Fibroblast of skin of right quadriceps (primary cell): ENCODE results near the gene RUNX3.
"Not testable (repeated sequence)": the region's sequence is repeated elsewhere in the genome, so short reads cannot be mapped to it uniquely, and the experiment has no call there.

Experiments
- DNase-seq: peaks from one replicate; pipeline ENCODE4 v3.0.0-alpha.2; 2013

RUNX3 gene

DNA sequence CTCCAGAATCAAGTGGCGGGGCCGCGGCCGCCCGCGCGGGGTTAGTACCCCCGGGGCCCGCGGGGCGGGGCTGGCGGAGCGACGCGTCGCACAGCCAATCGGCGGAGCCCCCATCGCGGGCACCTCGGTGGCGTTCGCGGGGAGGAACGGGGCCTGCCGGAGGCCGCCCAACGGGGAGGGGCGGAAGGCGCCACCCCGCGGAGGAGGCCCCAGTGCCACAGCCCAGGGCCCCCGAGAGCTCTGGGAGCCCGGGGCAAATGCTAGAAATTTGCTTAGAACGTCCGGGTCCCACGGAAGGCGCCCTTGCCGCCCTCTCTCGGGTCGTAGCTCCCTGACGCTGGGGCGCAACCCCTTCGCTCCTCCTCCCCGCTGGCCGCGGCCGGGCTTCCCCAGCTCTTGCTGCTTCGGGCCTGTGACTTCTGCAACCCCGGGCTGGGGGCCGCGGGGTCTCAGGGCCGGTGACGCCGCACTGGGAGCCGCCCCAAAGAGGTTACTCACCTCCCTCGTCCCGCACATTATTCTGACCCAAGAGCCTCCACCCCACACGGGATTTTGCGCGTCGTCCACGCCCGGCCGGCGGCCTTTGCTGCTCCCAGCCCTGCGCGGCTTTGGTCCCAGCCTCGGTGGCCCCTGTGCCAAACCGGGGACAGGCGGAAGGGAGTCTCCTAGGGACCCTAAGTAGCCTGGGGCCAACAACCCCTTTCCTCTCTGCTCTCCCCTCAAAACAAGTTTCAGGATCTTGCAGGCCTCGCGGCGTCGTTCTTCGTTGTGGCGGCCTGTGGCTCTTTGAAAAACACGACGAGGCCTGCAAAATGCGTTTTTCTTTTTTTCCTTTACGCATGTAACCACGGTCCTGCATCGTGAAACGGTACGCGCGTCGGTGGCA lies at the start of gene RUNX3:
Gene RUNX3, minus strand, starts transcription at position 17 of the 886 bp plus-strand sequence. CDS start 408 bp downstream, outside the sequence.
- peak; percentile 72 for DNase-seq

DNA sequence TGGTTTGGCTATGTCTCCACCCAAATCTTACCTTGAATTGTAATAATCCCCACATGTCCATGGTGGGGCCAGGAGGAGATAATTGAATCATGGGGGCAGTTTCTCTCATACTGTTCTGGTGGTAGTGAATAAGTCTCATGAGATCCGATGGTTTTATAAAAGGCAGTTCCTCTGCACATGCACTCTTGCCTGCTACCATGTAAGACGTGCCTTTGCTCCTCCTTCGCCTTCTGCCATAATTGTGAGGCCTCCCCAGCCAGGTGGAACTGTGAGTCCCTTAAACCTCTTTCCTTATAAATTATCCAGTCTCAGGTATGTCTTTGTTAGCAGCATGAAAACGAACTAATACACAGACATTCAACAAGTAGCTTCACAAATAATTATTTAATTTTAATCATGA lies 49.2 kb upstream of the RUNX3 start:
- not testable (repeated sequence) for DNase-seq

DNA sequence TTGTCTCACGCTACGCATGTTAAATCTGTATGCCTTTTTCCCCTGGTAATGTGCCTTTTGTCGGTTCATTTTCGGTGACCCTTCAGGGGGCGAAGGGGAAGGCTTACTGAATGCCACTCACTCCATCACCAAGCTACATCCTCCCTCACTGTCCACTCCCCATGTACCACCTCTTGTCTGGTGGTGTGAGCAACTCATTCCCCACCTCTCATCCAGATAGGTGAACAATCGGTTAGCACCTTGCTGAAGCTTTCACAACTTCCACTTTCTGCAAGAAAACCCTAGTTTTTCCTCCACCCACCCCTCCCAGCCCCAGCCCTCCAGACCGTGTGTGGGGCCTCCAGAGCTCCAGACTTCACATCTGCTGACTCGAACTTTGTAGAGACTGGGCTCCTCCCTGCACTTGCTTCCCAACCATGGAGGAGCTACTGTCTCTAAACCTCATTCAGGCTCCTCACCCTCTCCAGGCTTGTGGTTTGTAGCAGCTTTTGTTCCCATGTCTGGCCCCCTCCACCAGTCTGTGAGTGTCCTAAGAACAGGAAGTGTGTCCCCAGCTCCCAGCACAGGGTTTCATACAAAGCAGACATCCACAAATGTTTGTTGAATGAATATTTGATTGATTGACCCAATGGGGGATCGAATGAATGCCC lies 48.4 kb upstream of the RUNX3 start:
- DNase-seq = no peak

DNA sequence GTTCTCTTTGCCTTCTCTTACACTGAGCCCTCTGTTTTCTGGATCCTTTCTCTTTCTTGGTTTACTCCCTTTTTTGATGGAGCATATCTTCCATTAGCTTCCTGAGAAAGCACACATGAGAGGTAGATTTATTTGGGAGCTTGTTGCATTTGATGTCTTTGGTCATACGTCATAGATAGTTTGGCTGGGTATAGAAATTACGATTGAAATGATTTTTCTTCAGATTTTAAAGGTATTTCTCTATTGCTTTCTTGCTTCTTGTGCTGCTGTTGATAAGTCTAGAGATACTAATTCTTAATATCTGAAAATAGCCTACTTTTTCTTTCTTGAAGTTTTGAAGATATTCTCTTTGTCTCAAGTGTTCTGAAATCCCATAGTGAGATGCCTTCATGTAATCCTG lies 45.3 kb upstream of the RUNX3 start:
- DNase-seq = no peak

DNA sequence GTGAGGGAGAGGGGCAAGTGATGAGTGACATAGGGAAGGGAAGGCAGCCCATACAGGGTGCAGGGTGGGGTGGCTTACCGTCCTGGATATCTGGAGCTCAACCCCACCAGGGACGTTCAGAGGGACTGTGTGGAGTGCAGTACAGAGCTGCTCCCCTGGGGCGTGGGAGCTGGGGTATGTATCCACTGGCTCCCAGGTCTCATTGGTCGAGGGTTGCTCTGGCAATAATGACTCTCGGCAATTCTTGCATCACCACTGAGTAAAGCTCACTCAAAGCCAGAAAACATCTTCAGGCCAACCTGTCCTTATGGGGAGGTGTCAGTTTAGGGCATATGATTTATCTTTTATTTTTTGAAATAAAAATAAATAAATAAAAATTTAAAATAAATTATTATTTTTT lies 43.2 kb upstream of the RUNX3 start:
- DNase-seq = no peak

DNA sequence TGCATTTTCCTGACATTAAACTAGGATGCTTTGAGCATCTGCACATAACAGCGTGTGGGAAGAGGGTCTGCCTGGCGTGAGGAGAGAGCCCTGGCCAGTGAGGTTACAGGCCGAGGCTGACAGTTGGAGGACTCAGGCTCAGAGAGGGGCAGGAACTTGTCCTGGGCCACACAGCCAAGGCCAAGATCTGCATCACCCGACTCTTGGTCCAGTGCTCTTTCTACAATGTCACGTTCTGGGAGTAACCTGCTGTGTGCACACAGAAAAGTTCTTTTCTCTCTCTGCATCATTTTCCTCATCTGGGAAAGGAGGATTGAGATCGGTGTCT lies 42.8 kb upstream of the RUNX3 start:
- no peak for DNase-seq

DNA sequence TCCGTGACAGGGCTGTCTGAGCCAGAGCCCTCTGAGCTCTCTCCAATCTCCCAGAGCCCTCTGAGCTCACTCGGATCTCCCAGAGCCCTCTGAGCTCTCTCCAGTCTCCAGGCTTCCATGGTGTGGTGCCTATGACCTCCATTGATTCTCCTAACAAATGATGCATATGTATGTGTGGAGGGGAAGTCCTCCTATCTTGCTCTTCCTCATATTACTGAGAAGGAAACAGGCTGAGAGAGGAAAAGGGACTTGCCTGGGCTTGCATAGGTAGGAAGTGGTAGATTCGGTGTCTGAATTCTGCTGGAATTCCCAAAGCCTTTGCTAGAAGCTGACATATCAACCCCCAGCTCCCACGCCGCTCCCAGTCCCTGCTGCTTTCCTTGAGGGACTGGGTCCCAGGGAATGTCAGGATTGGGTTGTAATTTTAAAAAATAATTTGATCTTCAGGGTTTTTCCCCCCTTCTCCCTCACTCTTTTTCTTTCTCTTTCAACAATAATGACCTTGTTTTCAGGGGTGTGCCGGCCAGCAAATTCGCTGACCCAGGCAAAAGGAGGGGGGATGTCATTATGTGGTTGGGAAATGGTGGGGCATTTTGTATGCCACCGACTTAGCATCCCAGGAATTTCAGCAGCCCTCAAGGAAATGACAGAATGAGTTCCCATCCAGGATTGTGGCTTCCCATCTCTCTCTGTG lies 42.3 kb upstream of the RUNX3 start:
- DNase-seq = no peak

DNA sequence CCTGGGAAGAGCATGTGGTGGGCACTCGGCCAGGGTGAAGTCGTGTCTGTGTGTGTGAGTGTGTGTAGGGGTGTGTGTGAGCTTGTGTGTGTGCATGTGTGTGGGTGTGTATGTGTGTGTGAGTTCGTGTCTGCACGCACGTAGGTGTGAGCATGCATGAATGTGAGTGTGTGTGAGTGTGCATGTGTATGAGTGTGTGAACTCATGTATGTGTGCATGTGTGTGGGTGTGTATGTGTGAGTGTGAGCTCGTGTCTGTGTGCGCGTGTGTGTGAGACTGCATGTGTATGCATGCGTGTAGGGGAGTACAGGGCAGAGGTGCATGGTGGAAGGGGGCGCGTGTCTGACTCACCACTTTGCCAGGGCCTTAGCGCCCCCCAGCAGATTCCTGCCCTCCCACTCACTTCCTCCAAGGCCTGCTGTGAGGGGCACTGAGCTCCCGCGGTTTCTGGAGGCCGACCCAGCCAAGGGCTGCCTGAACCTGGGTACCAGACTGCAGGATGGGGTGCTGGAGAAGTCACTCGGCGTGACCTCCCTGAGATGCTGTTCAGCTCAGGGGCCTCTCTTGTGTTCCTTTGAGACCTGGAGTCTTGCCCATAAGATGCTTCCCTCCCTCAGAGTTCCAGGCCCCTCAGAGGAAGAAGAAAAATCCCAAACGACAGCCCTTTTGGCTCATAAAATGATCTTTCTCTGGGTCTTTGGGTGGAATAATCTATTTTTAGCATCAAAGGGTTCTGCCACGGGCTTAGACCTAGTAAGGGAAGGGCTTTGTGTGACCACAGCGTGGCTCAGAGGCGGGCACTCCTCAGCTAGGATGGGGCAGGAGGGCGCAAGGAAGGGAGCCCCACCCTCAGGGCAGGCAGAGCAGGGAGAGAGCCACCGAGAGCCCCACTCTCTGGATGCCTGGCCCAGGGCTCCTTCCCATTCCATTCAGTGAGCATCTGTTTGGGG lies 41.1 kb upstream of the RUNX3 start:
- peak; percentile 52 for DNase-seq

DNA sequence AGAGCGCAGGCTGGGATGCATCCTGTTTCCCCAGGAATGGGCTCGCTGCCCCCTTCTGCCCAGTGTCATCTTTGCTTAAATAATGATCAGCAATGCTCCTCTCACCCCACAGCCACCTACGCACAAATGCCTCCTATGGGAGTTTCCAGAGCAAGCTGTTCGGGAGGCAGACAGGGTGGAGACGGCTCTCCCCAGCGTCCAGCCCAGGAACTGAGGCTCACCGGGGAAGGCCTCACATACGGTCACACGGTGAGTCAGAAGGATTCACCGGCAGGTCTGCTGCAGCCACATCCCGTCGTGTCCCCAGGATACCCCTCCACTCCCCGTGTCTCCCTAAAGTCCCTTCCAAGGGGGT lies 40.3 kb upstream of the RUNX3 start:
- DNase-seq = peak; percentile 68

DNA sequence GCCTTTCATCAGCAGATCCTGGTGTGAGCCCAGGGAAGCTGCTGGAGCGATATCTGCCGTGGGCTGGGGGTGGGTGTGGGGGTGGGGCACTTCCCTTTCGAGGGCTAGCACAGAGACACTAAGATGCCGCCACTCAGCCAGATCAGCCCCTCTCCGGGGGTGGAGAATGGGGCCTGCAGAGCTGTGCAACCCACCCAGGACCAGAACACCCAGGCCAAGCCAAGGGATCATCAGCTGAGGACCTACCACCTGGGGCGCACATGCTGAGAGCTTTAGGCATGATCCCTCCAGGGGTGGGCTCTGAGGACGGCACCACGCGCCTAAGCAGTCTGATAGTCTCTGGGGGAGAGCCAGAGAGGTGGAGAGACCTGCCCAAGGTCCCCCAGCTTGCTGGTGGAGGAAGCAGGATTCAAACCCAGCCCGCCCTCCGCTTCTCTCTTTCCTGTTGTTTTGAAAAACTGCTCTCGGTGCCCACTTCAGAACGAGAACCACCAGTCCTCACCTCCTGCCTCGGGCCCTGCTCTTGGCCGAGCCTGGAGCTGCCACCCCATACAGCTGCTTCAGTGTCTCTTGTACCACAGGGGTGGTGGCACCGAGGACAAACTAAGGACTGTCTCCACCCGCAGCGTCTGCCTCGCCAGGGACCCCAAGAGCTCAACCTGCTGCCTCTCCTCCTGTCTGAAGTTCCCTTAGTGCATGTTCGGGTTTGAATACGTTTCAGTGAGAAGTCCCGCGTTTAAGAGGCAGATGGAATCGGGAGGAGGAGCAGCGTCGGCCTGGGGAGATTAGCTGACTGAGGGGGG lies 39.7 kb upstream of the RUNX3 start:
- DNase-seq = no peak

DNA sequence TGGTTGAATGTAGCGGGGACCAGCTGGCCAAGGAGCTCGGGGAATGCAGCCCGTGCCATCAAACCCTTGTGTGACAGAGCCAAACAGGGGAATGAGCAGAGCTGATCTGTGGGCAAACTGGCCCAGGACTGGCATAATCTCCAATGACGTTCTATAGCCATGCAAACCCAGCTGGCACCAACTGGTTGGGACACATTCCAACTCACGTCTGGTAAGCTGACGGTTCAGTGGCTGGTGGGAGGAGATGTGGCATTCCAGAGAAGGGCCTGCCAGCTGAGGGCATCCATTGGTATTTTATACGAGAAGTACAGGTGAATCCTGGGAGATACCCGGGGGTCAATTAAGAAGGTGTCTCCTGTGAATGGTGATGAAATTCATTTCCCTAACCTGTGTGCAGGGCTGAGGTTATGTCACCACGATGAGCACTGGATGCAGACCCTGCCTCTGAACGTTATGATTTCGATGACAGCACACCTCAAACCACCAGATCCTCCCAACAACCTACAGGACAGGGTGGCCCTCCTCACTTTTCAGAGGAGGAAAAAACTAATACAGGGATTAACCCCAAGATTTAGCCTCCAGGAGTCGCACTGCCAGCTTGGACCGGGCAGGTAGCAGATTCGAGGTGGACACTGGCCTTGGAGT lies 39.0 kb upstream of the RUNX3 start:
- DNase-seq = no peak

DNA sequence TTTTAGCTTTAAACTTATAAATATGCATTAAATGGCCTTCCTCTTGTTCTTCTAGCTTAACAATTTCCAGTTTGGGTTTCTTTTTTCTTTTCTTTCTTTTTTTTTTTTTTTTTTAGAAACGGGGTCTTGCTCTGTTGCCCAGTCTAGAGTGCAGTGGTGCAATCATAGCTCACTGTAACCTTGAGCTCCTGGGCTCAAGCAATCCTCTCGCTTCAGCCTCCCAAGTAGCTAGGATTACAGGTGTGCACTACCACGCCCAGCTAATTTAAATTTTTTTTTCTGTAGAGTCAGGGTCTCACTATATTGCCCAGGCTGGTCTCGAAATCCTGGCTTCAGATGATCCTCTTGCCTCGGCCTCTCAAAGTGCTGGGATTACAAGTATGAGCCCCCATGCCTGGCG lies 37.9 kb upstream of the RUNX3 start:
- DNase-seq = no peak

DNA sequence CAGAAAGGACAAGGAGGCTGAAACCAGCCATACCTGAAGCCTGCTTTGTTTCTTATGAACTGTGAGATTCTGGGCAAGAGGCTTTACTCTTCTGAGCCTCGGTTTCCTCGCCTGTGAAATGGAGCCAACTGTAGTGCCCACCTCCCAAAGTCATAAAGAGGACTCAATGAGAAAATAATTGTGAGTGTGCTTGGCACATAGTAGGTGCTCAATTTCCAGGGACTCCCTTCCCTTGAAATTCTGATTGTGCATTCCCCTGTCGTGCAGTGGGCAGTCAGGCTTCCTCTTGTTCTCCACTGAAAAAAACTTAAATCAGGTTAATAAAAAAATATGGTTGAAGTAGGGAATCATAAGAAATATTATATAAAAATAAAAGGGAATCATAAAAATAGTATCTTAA lies 37.5 kb upstream of the RUNX3 start:
- DNase-seq = no peak

DNA sequence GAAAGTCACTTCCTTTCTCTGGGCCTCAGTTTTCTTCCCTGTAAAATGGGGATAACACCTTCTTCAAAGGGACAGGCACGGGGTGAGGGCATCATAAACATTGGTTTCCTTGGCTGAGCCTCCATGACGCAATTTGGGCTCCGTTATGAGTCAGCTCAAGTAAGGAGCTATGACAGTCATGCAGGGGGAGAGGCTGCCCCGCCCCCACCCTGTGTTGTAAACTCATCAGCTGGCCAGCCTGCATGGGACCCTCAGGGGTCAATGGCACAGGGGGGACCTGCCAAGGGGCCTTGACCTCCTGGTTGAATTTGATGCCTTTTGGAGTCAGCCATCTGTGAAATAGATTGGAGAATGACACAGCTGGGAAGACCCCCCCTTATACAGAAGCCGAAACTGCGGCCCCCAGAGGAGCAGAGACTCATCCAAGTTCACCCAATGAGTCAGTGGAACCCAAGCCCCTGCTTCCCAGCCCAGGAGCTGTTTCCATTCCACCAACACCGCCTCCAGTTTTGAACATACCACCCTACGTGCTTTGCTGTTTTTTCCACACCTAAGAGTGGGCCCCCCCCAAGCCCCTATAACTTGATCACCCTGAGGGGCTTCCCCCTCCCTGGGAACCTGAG lies 36.8 kb upstream of the RUNX3 start:
- DNase-seq = peak; percentile 93

DNA sequence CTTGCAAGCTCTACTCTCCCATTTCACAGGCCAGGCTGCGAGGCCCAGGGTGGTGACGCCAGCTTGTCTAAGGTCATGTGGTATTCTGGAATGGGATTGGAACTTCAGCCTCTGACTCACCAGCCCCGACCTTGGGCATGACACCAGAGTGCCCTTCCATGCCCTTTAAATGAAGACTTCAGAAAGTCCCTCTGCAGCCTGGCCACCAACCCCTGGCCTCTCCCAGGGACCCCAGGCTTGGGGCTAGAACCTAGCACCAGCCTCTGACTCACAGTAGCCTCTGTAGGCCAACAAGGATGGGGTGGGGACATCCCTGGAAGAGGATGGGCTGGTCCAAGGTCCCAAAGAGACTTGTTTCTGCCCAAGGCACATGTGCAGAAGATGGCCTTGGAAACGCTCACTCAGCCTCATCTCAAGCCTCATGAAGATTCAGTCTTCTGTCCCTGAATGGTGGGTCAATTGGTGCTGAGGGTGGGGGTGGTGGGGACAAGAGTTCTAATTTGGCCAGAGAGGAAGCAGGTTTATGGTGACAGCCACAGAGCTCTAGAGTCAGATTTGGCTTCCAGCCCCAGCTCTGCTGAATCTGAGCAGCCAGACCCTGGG lies 36.1 kb upstream of the RUNX3 start:
- DNase-seq = no peak

DNA sequence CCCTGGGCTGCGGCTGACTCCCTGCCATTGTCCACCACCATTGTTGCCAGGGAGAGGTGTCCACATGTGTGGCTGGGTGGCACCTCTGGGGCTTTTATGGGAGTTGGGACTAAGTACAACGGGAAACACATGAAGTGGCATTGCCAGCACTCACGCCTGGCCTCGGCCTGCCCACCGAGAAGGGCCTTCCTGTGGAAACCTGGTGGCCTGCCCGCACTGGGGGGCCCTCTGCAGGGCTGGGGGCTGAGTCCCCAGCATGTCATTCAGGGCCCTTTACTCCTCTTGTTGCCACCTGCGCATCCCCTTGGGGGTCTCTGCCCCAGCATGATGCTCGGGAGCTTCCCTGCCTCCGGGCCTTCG lies 35.5 kb upstream of the RUNX3 start:
- no peak for DNase-seq

DNA sequence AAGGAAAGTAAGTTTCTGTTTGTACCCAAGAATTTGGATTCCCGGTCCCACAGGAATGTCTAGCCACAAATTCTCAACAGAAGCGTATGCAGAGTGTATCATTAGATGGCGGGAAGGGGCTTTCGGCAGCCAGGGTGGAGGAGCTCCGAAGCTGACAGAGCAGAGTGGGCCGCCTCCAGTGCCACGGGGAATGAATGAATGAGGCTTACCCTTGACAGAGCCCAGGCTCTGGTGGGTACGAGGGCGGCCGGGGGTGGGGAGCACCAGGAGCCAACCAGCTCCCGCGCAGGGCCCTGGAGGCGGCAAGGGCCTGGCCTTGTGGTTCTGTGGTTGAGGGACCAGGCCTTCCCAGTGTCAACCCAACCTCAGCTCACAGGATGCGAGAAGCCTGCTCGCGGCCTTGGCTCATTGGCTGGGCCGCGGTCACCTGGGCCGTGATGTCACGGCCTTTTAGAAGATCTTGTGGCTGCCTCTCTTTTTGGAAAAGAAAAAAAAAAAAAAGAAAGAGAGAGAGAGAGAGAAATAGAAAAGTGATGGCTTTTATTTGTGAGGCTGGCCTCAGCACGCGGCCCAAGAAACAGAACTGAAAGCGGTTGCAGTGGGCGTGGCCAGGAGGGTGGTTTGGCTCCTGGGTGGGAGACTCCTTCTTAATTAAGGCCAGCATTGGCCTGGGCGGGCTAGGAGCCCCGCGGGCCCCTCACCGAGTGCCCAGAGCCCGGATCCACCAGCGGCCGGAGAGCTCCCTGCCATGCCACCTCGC lies 34.9 kb upstream of the RUNX3 start:
- peak; percentile 88 for DNase-seq

DNA sequence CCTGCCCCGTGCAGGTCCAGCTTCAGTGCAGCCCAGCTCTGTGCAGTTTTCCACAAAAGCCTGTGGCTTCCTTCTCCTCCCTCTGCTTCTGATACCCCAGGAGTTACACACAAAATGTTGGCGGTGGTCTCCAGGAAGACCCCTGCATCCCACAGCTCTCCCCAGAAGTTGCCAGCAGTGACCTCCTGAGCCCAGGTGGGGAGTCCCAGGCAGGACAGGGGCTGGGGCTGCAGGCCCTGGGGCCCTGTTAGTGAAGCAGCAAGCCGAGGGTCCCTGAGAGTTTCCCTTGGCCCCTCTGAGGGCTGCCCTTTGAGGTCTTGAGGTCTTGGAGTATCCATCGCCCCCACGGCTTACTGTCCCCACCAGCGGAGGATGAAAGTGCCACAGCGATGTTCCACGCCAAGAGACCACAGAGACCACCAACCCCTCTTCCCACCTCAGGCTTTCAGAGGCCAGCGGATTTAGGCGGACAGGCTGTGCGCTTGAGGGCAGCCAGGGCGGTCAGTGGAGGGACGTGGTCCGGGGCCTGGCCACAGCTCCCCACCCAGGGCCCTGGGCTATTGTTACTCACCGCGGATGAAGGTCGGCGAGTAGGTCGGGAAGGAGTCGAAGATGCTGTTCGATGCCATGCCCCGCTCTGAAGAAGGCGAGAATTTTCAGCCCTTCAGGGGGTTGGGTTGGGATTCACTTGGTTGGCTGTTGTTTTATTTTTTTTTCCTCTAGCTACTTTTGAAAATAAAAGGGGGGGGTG lies 34.0 kb upstream of the RUNX3 start:
- no peak for DNase-seq
